HepG2 (cell line): ENCODE measurements around the gene R3HDM4. TPM values are rescaled to one million over a fixed set of nuclear protein-coding genes. Genes with fewer than 3 reads are reported as not detected.

Source experiments
- JUN ChIP-seq: sonication (generic); formaldehyde crosslinking; IDR thresholded peaks from 2 replicates; pipeline ENCODE4 v1.4.0; 2020; ENCODE audit warnings: mild to moderate bottlenecking, missing genetic modification reagents
- JUND ChIP-seq: sonication (generic); formaldehyde crosslinking; IDR thresholded peaks from 2 replicates; pipeline ENCODE4 v1.8.0; 2022; ENCODE audit warnings: mild to moderate bottlenecking, missing genetic modification reagents
- RCOR2 ChIP-seq: IDR thresholded peaks from 2 replicates; pipeline ENCODE4 v1.6.1; 2016; ENCODE audit warnings: missing biosample characterization, missing genetic modification reagents
- RXRB ChIP-seq: IDR thresholded peaks from 2 replicates; pipeline ENCODE4 v1.6.1; 2016; ENCODE audit warnings: borderline replicate concordance, missing genetic modification reagents, missing compliant biosample characterization
- SALL2 ChIP-seq: sonication (generic); formaldehyde crosslinking; IDR thresholded peaks from 2 replicates; pipeline ENCODE4 v1.8.1; 2023; ENCODE audit warnings: mild to moderate bottlenecking, missing genetic modification reagents, inconsistent platforms
- SIX4 ChIP-seq: sonication (generic); formaldehyde crosslinking; IDR thresholded peaks from 2 replicates; pipeline ENCODE4 v1.4.0; 2020; ENCODE audit warnings: missing genetic modification reagents
- SRSF1 ChIP-seq: fragments of 200-400 bp; formaldehyde crosslinking; optimal IDR thresholded peaks from 2 replicates; pipeline ENCODE3; 2017; ENCODE audit warnings: mild to moderate bottlenecking, low read depth, low read length, moderate library complexity
- TBP ChIP-seq: sonication (generic); formaldehyde crosslinking; IDR thresholded peaks from 2 replicates; pipeline ENCODE4 v1.5.0; 2020; ENCODE audit warnings: missing genetic modification reagents
- YEATS2 ChIP-seq: sonication (generic); formaldehyde crosslinking; IDR thresholded peaks from 2 replicates; pipeline ENCODE4 v1.4.0; 2020; ENCODE audit warnings: missing genetic modification reagents, borderline replicate concordance
- ZFP37 ChIP-seq: sonication (generic); formaldehyde crosslinking; IDR thresholded peaks from 2 replicates; pipeline ENCODE4 v1.4.0; 2020; ENCODE audit warnings: missing genetic modification reagents, borderline replicate concordance
- ZNF264 ChIP-seq: sonication (generic); formaldehyde crosslinking; IDR thresholded peaks from 2 replicates; pipeline ENCODE4 v1.4.0; 2020; ENCODE audit warnings: missing genetic modification reagents
- ZNF337 ChIP-seq: sonication (generic); formaldehyde crosslinking; IDR thresholded peaks from 2 replicates; pipeline ENCODE4 v1.5.1; 2020; ENCODE audit warnings: missing genetic modification reagents, low read depth, mild to moderate bottlenecking, borderline replicate concordance
- ZNF350 ChIP-seq: sonication (generic); formaldehyde crosslinking; IDR thresholded peaks from 2 replicates; pipeline ENCODE4 v1.4.0; 2020; ENCODE audit warnings: mild to moderate bottlenecking, low read depth, missing genetic modification reagents, borderline replicate concordance
- ZNF367 ChIP-seq: sonication (generic); formaldehyde crosslinking; IDR thresholded peaks from 2 replicates; pipeline ENCODE4 v1.4.0; 2020; ENCODE audit warnings: missing genetic modification reagents, borderline replicate concordance
- ZSCAN31 ChIP-seq: sonication (generic); formaldehyde crosslinking; IDR thresholded peaks from 2 replicates; pipeline ENCODE4 v1.5.0; 2020; ENCODE audit warnings: low read depth, mild to moderate bottlenecking, missing genetic modification reagents
- polyA plus RNA-seq, 8 experiments: library from polyadenylated mRNA; depleted of rRNA in 3 of 8; stranded (reverse) in 7 of 8; unstranded in 1 of 8; fragments of >200 nt; fragmentation: Illumina TruSeq in 4 of 8; extraction: Trizol in 4 of 8; gene quantifications; 2 replicates each; pipeline versions ENCODE4 v1.2.1 to v1.2.3, GENCODE V29; 2011 to 2016; ENCODE audit warnings: low read depth in 4 of 8, missing spikeins in 1 of 8, mixed read lengths in 1 of 8; ENCODE audit not compliant: insufficient read depth in 1 of 8
- total RNA-seq, 5 experiments: library from RNA; depleted of rRNA; stranded (reverse); fragments of >200 nt; fragmentation: Illumina TruSeq; extraction: Trizol; gene quantifications; 2 replicates each; pipeline ENCODE4 v1.2.3, GENCODE V29; 2016; ENCODE audit warnings: low read depth in 1 of 5
- TF ChIP-seq, protein P1 (sequence below): sonication (generic); formaldehyde crosslinking; IDR thresholded peaks from 2 replicates; pipeline ENCODE4 v1.8.1; 2022; ENCODE audit warnings: low read depth, mild to moderate bottlenecking, missing genetic modification reagents
- TF ChIP-seq, protein P2 (sequence below): sonication (generic); formaldehyde crosslinking; IDR thresholded peaks from 2 replicates; pipeline ENCODE4 v1.8.0; 2022; ENCODE audit warnings: mild to moderate bottlenecking, missing genetic modification reagents
- TF ChIP-seq, protein P3 (sequence below): sonication (generic); formaldehyde crosslinking; IDR thresholded peaks from 2 replicates; pipeline ENCODE4 v1.4.0; 2020; ENCODE audit warnings: missing genetic modification reagents

Gene R3HDM4
- total and polyA plus RNA-seq, 2 of the 13 experiments (the other 11 are each of a cell fraction or from before 2014, with no cell fraction given) = 26.2 to 26.9 TPM

DNA sequence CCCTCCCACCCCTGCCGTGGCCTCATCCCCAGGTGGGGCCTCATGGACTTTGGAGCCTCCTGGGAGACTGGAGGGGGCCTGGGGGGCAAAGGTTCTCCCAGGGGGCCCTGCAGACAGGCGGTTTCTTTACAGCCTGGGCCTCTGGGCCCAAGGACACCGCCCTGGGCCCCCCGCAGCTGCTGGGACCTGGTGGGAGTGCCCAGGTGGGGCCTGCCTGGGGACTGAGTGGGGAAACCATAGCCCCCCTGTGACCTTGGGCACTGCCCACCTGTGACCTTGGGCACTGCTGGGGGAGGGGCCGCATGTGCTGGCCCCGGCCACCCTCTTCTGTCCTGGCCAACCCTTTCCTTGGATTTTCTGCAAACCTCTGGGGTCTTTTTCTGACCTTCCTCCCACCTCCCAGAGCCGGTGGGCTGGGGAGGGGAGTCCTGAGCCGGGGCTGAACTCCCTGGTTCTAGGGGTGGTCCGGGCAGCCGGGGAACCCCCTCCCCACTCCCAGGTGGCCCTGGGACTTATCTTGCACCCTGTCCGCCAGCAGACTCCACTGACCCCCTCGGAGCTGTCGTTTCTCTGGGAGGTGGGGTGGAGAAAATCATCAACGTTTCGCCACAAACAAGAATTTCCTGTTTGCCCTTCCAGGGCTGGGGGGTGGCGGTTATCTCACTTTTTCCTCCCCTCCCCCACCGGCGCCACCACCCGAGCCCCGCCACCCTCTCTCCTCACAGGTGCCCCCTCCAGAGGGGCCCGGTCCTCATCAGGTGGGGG is 39.8 kb upstream of the R3HDM4 start (continued):
- TF ChIP-seq RCOR2 (CRISPR knock-in tag) = peak; percentile 69
- TF ChIP-seq SALL2 (CRISPR knock-in tag) = peak; percentile 74
- TF ChIP-seq YEATS2 (CRISPR knock-in tag) = peak; percentile 75; the same call in 1 of the 2 replicates
- peak; percentile 22; the same call in 1 of the 2 replicates for TF ChIP-seq ZNF367
- TF ChIP-seq SIX4 (CRISPR knock-in tag) = peak; percentile 27; the same call in 1 of the 2 replicates
- TF ChIP-seq, protein P1, sequence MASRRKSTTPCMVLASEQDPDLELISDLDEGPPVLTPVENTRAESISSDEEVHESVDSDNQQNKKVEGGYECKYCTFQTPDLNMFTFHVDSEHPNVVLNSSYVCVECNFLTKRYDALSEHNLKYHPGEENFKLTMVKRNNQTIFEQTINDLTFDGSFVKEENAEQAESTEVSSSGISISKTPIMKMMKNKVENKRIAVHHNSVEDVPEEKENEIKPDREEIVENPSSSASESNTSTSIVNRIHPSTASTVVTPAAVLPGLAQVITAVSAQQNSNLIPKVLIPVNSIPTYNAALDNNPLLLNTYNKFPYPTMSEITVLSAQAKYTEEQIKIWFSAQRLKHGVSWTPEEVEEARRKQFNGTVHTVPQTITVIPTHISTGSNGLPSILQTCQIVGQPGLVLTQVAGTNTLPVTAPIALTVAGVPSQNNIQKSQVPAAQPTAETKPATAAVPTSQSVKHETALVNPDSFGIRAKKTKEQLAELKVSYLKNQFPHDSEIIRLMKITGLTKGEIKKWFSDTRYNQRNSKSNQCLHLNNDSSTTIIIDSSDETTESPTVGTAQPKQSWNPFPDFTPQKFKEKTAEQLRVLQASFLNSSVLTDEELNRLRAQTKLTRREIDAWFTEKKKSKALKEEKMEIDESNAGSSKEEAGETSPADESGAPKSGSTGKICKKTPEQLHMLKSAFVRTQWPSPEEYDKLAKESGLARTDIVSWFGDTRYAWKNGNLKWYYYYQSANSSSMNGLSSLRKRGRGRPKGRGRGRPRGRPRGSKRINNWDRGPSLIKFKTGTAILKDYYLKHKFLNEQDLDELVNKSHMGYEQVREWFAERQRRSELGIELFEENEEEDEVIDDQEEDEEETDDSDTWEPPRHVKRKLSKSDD = peak; percentile 78
- TF ChIP-seq ZNF350 = peak; percentile 98
- 0 out of 2 replicates have a peak, but pooled peaks have one; percentile 47 for TF ChIP-seq JUND
- TF ChIP-seq ZNF264 = peak; percentile 83
- peak; percentile 68; the same call in 1 of the 2 replicates for TF ChIP-seq ZSCAN31 (CRISPR knock-in tag)
- TF ChIP-seq, protein P2, sequence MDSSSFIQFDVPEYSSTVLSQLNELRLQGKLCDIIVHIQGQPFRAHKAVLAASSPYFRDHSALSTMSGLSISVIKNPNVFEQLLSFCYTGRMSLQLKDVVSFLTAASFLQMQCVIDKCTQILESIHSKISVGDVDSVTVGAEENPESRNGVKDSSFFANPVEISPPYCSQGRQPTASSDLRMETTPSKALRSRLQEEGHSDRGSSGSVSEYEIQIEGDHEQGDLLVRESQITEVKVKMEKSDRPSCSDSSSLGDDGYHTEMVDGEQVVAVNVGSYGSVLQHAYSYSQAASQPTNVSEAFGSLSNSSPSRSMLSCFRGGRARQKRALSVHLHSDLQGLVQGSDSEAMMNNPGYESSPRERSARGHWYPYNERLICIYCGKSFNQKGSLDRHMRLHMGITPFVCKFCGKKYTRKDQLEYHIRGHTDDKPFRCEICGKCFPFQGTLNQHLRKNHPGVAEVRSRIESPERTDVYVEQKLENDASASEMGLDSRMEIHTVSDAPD (CRISPR knock-in tag) = 0 out of 2 replicates have a peak, but pooled peaks have one; percentile 39
- TF ChIP-seq, protein P3, sequence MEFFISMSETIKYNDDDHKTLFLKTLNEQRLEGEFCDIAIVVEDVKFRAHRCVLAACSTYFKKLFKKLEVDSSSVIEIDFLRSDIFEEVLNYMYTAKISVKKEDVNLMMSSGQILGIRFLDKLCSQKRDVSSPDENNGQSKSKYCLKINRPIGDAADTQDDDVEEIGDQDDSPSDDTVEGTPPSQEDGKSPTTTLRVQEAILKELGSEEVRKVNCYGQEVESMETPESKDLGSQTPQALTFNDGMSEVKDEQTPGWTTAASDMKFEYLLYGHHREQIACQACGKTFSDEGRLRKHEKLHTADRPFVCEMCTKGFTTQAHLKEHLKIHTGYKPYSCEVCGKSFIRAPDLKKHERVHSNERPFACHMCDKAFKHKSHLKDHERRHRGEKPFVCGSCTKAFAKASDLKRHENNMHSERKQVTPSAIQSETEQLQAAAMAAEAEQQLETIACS (CRISPR knock-in tag) = no peak
- TF ChIP-seq SRSF1 = peak; percentile 99
- TF ChIP-seq ZFP37 (CRISPR knock-in tag) = 0 out of 2 replicates have a peak, but pooled peaks have one; percentile 75
- TF ChIP-seq RXRB (CRISPR knock-in tag) = peak; percentile 94
- TF ChIP-seq JUN (CRISPR knock-in tag) = no peak
- no peak for TF ChIP-seq TBP (CRISPR knock-in tag)
- no peak for TF ChIP-seq ZNF337 (CRISPR knock-in tag)
